Effector memory CD4-positive, alpha-beta T cell (primary cell): ENCODE data around the gene NFKBIZ.
"Not testable (repeated sequence)": the region's sequence is repeated elsewhere in the genome, so short reads cannot be mapped to it uniquely, and the experiment has no call there.

Experiments
- DNase-seq, 3 donors: peaks; one replicate each; pipeline ENCODE4 v3.0.0-alpha.2; 2020
- H3K27ac ChIP-seq: 2 replicates; pipeline ENCODE4 v1.7.0; 2013; ENCODE audit warnings: mild to moderate bottlenecking, low read length, moderate library complexity; ENCODE audit not compliant: insufficient read depth, poor library complexity, severe bottlenecking
- H3K27me3 ChIP-seq: replicated peaks from 2 replicates; pipeline ENCODE4 v1.7.0; 2013; ENCODE audit warnings: mild to moderate bottlenecking, low read length; ENCODE audit not compliant: insufficient read depth, control insufficient read depth, poor library complexity, severe bottlenecking
- H3K36me3 ChIP-seq: 2 replicates; pipeline ENCODE4 v1.7.0; 2013; ENCODE audit warnings: mild to moderate bottlenecking, low read length, moderate library complexity; ENCODE audit not compliant: control insufficient read depth, insufficient read depth
- H3K4me1 ChIP-seq: 2 replicates; pipeline ENCODE4 v1.7.0; 2013; ENCODE audit warnings: low read length, mild to moderate bottlenecking; ENCODE audit not compliant: control insufficient read depth, insufficient read depth, poor library complexity, severe bottlenecking
- H3K4me3 ChIP-seq: 2 replicates; pipeline ENCODE4 v1.7.0; 2013; ENCODE audit warnings: low read length, low read depth, mild to moderate bottlenecking; ENCODE audit not compliant: insufficient read depth, poor library complexity, severe bottlenecking
- H3K9me3 ChIP-seq: 2 replicates; pipeline ENCODE4 v1.7.0; 2013; ENCODE audit warnings: mild to moderate bottlenecking, low read length, moderate library complexity; ENCODE audit not compliant: control insufficient read depth

The NFKBIZ gene

DNA sequence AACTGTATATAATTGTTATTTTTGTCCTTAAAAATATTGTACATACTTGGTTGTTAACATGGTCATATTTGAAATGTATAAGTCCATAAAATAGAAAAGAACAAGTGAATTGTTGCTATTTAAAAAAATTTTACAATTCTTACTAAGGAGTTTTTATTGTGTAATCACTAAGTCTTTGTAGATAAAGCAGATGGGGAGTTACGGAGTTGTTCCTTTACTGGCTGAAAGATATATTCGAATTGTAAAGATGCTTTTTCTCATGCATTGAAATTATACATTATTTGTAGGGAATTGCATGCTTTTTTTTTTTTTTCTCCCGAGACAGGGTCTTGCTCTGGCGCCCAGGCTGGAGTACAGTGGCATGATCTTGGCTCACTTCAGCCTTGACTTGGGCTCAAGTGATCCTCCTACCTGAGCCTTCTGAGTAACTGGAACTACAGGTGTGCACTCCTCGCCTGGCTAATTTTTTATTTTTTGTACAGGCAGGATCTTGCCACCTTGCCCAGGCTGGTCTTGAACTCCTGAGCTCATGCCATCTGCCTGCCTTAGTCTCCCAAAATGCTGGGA is 10.7 kb downstream of the NFKBIZ start:
- H3K4me3 ChIP-seq = no peak overlapping the region
- no peak overlapping the region for H3K27ac ChIP-seq
- H3K4me1 ChIP-seq = peaks cover 3% of the 10 kb centered on the region
- no peak for DNase-seq
- H3K27me3 ChIP-seq = no peaks in the 10 kb centered on the region
- H3K36me3 ChIP-seq = peaks cover 50% of the 10 kb centered on the region
- H3K9me3 ChIP-seq = no peaks in the 10 kb centered on the region

DNA sequence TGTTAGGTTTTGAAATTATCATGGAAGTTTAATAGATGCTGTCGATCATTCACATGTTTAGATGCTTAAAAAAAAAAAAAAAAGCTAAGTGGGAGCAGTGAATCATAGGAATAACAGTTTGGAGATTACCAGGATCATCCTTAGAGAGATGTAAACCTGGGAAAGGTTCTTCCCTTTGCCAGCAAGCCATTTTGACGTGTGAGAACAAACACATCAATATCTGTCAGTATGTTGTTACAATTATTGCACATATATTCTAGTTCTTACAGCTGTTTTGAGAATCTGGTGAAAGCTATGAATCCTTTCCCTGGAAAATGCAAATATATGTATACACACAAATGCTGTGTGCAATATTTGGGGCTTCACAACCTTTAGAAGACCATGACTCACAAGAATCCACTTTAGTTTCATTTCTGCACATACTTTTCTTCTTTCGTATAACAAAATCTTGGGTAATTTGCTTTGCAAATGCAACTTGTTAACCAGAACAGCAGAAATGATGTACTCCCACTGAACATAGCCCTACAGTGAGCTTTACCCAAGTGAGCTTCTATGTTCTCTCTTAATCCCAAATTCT is 12.0 kb downstream of the NFKBIZ start:
- no peak for DNase-seq
- Histone ChIP-seq H3K36me3 (peaks cover 37% of the 10 kb centered on the region), H3K4me3 (no peak overlapping the region), H3K27me3 (no peaks in the 10 kb centered on the region), H3K4me1 (peaks cover 3% of the 10 kb centered on the region), H3K9me3 (no peaks in the 10 kb centered on the region), H3K27ac (no peak overlapping the region)

DNA sequence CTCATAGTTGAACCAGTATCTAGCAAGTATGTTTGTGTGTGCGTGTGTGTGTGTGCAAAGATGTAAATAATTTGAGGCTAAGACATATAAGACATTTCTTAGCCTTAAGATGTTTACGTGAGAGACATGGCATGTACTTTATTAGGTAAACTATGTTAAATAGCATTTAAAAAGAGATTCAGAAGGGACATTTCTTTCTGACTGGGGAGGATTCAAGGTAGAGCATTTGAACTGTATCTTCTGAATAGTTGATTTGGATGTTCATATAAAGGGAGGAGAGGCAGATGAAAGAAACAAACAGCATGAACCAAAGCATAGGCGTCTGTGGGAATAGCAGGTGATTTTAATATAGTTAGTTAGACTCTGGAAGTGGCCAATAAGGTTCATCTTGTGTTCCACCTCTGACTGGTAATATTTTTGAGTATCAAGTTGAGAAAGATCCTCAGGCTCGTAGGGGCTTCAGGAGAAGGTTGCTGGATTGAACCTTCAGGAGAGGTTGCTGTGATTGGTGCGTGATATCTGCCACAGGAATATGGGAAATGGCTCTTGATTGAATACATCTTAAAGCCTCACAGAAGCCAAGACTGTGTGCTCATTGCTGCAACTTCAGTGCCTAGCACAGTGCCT is 12.6 kb downstream of the NFKBIZ start:
- DNase-seq = no peak
- H3K27me3 ChIP-seq = no peaks in the 10 kb centered on the region
- H3K4me3 ChIP-seq = no peak overlapping the region
- no peak overlapping the region for H3K27ac ChIP-seq
- H3K9me3 ChIP-seq = no peaks in the 10 kb centered on the region
- peaks cover 31% of the 10 kb centered on the region for H3K36me3 ChIP-seq
- H3K4me1 ChIP-seq = peaks cover 3% of the 10 kb centered on the region

DNA sequence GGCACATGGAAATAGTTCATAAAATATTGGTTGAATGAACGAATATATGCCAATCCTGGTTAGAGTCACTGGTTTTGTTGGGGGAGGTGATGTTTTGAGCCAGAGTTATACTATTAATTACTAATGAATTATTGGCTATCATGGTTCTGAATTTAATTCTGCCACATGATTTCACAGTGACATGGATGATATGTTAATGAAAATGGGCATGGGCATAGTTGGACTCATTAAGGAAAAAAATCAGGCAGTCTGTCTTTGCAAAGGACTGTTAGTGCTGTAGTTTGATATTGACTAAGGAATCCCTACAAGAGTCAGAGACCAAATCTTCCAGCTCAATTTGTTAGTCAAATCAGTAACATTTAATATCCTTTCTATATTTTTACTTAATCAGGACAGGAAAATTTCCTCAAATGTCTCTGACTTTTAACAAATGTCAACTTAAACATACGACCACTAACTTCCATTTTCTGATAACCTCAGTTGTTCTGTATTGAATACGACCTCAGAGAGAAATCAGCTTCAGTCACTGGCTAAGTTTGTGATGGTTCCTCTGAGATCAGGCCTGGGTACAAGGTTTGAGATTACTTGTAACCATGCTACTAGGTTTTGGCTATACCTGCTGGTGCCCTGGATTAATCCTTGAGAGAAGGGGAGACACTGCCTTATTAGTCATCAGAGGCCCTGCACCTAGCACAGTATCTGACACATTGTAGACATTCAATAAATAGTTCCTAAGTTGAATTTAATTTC is 13.3 kb downstream of the NFKBIZ start:
- no peaks in the 10 kb centered on the region for H3K9me3 ChIP-seq
- H3K27me3 ChIP-seq = no peaks in the 10 kb centered on the region
- no peak overlapping the region for H3K4me3 ChIP-seq
- DNase-seq = no peak
- H3K36me3 ChIP-seq = peaks cover 24% of the 10 kb centered on the region
- H3K4me1 ChIP-seq = no peaks in the 10 kb centered on the region
- H3K27ac ChIP-seq = no peak overlapping the region

DNA sequence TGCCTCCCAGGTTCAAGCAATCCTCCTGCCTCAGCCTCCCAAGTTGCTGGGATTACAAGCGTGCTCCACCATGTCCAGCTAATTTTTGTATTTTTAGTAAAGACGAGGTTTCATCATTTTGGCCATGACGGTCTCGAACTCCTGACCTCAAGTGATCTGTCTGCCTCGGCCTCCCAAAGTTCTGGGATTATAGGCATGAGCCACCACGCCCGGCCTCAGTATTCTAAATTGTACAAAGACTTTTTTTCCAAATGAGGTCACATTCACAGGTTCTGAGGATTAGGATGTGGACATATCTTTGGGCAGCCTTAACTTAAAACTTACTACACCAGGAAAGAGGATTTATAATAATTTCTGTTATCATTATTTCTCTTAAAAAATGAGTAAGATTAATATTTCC is 15.6 kb downstream of the NFKBIZ start:
- not testable (repeated sequence) for DNase-seq

DNA sequence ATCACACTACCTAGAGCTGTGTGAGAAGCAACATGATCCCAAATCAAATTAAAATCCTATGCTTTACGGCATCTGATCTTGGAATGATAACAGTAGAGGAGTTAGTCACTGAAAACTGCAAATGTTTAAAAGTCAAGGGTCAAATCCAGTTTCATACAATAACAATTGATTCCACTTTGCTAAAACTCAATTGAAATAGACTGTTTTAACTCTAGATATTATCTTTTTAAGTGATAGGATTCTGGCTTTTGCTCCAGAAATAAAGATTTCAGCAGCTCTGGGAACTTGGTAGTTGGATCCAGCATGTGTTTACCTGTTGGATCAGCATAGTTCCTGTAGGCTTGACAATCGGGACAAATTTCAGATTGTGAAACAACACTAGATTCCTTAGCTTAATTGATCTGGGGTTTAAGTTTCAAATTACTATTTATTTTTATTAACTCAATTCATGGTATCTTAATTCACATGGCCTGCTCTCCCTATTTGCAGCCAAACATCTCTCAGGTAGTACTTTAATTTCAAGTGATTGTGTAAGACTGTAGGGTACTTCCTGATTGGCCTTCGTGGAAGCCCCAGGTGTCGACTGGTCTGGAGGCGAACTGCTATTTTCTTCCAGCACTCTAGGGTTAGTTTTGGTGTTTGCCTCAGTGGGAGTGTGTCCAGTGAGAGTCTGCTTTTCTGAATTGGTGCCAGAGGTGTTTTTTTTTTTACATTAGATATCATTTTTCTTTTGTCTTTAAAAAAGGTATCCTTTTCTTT is 16.6 kb downstream of the NFKBIZ start:
- no peak overlapping the region for H3K27ac ChIP-seq
- H3K9me3 ChIP-seq = no peaks in the 10 kb centered on the region
- DNase-seq = no peak
- no peaks in the 10 kb centered on the region for H3K4me1 ChIP-seq
- no peaks in the 10 kb centered on the region for H3K27me3 ChIP-seq
- H3K4me3 ChIP-seq = no peak overlapping the region
- H3K36me3 ChIP-seq = no peaks in the 10 kb centered on the region

More for the DNA sequence above, 15.6 kb downstream of the NFKBIZ start:
- H3K27ac ChIP-seq, H3K4me3 ChIP-seq, H3K9me3 ChIP-seq, H3K36me3 ChIP-seq, H3K27me3 ChIP-seq, H3K4me1 ChIP-seq: not testable (repeated sequence)

DNA sequence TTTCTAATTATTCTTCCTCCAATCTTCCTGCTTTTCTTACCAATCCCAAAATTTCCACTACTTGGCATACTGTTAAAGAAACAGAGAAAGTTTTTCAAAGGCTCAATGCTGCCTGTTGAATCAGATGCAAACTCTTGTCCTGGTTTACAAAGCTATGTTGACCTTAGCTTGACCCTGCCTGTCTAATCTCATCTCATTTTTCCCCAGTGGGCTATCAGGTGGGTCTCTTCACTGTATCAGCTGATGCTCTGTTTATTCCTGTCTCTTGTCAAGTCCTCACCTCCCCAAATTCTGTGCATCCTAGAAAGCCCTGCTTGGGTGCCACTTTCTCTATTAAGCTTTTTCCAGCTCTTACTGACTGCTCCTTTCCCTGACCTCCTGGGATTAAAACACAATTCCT is 18.2 kb downstream of the NFKBIZ start:
- Histone ChIP-seq H3K9me3 (no peaks in the 10 kb centered on the region), H3K4me1 (no peaks in the 10 kb centered on the region), H3K27ac (no peak overlapping the region), H3K4me3 (no peak overlapping the region), H3K36me3 (no peaks in the 10 kb centered on the region), H3K27me3 (no peaks in the 10 kb centered on the region)
- no peak for DNase-seq

DNA sequence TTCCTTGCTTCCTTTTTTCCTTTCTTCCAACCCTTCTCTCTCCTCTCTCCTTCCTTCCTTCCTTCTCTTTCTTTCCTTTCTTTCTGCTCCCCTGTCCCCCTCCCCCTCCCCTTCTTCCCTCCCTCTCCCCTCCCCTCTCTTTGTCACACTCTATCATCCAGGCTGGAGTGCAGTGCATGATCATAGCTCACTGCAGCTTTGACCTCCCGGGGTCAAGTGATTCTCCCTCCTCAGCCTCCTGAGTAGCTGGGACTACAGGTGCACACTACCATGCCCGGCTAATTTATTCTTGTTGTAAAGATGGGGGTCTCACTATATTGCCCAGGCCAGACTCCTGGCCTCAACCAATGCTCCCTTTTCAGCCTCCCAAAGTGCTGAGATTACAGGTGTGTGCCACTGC is 18.7 kb downstream of the NFKBIZ start:
- no peak for DNase-seq
- no peaks in the 10 kb centered on the region for H3K27me3 ChIP-seq
- no peak overlapping the region for H3K27ac ChIP-seq

DNA sequence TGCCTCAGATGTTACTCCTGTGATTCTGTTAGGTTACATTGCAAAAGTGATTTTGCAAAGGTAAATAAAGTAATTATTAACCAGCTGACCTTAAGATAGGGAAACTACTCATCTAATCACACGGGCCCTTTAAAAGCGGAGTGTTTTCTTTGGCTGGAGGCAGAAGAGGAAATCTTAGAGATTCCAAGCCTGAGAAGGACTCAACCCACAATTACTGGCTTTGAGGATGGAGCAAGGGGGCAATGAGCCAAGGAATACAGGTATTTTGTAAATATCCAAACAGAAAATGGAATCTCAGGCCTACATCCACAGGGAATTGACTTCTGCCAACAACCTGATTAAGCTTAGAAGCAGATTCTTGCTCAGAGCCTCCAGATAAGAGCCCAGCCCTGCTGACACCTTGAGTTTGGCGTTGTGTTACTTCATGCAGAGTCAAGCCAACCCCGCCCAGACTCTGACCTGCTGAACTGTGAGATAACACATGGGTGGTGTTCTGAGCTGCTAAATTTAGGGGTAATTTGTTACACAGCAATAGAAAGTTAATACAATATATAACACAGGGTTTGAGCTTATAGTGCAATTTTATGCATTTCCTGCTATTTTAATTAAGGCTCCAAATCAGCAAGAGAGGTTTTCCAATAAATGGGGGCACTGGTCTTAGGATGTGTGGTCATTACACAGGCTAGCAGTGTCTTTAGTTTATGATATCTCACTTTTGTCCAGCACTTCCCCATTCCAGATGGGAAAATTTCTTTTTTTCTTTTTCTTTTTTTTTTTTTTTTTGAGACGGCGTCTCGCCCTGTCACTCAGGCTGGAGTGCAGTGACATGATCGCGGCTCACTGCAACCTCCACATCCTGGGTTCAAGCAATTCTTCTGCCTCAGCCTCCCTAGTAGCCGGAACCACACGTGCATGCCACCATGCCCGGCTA is 19.5 kb downstream of the NFKBIZ start:
- H3K36me3 ChIP-seq = no peaks in the 10 kb centered on the region
- DNase-seq = no peak
- H3K27me3 ChIP-seq = no peaks in the 10 kb centered on the region
- H3K4me3 ChIP-seq = no peak overlapping the region
- H3K9me3 ChIP-seq = no peaks in the 10 kb centered on the region
- H3K4me1 ChIP-seq = no peaks in the 10 kb centered on the region
- no peak overlapping the region for H3K27ac ChIP-seq

More for the DNA sequence above, 18.7 kb downstream of the NFKBIZ start:
- no peaks in the 10 kb centered on the region for H3K36me3 ChIP-seq
- no peaks in the 10 kb centered on the region for H3K9me3 ChIP-seq
- H3K4me1 ChIP-seq = no peaks in the 10 kb centered on the region
- no peak overlapping the region for H3K4me3 ChIP-seq
